Measurements from ENCODE around the gene PLPPR5.

Gene PLPPR5

DNA sequence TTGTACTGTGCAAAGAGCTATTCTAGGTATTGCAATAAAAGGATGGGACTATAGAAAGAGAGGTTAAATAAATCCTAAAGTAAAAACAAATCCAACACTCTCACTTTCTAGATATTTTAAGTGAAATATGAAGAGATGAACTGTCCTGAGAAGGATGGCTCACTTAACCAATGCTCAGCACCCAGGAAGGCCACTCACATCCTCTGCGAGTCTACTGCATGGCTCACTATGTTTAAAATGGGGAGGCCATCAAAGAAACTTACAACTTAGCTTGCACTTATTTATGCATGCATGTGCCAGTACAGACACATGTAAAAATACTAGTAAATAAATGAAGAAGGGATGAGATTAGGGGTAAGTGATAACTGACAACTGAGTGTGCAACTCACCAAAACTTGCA lies 37.5 kb downstream of the PLPPR5 start:
- FAIRE-seq = no peak

DNA sequence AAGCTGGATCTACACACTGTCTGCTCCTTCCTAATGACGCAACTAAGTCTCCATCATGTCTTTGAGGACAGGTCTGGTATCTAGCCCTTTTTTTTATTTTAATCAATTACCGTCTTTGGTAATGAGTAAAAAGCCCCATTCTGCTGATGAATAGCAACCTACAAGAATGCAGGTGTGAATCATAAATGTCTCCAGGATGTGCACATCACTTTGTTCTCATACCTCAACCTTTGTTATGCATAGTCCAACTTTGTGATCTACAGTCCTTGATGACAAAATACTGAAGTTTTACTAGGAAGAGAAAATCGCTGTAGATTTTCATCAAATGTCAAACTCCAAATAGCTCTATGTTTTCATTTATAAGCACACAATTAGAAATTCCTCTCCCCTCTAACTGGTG lies 39.3 kb downstream of the PLPPR5 start:
- no peak for FAIRE-seq

DNA sequence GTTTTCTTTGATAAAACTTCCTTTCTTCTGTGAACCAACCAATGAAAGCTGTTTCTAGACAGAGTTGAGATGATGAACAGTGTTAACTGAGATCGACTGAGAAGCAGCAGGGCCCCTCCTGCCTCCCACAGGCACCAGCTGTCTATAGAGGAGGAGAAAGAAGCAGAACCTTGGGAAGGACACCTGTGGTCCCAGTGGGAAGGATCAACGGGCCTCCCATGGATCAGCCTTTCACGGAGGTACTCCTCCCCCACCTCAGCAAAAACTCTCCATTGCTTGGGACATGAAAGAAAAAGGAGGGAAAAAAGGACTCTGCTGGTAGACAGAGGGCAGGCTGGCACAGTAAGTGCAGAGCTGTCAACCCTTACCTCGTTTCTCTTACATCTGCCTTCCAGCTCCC lies 40.5 kb downstream of the PLPPR5 start:
- FAIRE-seq = no peak

DNA sequence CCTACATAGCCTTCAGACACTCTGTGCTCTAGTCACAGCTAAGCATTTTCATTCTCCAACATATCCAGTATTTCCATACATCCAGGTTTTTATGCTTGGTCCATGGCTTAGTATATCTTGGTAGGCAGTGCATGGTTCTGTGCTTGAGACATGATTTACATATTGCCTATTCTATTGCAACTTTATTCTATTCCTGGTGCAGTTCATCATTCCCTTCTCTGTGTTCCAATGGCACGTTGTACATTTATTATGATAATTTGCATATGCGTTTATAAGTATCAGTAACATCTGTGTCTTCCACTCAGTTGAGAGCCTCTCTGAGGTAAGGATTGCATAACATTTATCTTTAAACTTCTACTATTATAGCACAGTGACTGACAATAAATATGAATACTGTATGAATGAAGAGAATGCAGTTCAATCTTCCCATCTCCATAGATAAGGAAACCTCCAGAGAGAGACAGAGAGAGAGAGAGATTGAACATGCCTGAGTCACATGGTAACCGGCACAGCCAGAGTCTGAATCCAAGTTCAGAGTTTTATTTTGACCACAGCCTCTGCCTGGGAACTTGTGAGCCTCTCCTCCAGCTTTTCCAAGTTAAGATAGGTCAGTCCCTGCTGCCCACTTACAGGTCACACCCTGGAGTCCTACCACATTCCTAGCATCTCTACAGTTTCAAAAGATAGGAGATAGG lies 41.5 kb downstream of the PLPPR5 start:
- no peak for FAIRE-seq

DNA sequence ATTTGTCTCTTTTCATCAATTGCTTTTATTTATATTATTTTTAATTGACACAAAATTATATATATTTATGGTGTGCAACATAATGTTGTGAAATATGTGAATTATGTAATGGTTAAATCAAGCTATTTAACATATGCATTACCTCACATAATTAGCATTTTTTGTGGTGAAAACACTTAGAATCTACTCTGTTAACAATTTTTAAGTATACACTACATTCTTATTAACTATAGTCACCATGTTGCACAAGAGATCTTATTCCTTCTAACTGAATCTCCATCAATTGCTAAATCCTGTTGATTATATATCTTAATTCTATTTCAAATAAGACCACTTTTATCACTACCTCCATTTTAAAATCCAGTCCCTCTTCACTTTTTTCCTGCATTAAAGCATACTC lies 42.5 kb downstream of the PLPPR5 start:
- no peak for FAIRE-seq

DNA sequence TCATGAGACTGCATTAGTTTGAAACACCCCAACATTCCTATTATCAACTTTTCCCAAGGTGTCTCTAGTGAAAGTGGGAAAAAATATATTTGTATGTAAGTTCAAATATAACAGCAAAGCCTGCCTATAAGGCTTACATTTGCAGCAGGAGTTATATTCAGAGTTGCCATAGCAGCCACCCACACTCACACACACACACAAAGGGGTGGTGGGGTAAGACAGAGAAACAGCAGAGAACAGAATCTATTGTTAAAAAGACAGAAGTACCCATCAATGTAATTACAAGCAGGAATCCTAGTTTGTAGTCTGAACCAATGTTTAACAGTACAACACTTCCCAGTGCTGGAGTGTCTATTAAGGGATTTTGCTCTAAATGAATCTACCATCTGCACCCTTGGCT lies 55.0 kb downstream of the PLPPR5 start:
- no peak for FAIRE-seq

DNA sequence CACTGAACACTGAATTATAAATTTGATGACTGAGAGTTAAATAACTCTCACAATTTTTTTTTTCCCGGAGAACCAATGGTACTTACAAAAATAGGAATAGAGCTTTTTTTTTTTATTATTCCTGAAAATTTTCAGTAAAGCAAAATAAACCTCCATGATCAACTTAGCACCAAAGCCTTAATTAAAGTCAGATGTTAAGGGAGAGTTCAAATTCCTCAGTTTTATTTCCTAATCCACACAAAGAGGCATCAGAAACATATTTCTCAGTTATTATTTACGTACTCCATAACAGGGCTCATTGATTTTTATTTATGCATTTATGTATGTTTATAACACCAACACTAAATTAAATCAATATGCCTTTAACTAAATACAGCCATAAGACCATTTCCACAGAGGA lies 55.5 kb downstream of the PLPPR5 start:
- no peak for FAIRE-seq

DNA sequence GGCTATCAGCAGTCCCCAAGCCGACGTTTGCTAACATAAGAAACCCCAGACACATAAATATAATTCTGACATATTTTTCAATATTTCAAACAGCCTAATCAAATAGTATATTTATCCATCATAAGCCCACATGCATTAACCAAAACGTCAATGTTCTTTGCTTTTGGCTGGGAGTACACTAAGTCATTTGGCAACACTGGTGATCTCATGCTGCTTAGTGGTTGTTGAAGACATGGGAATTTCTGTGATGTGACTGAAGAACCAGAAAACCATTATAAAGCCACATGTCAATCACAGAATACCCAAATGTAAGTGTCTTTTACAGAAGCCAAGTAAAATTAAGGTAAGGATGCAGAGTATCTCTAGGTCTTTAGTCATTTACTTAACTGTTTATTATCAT lies 57.6 kb downstream of the PLPPR5 start:
- FAIRE-seq = no peak

DNA sequence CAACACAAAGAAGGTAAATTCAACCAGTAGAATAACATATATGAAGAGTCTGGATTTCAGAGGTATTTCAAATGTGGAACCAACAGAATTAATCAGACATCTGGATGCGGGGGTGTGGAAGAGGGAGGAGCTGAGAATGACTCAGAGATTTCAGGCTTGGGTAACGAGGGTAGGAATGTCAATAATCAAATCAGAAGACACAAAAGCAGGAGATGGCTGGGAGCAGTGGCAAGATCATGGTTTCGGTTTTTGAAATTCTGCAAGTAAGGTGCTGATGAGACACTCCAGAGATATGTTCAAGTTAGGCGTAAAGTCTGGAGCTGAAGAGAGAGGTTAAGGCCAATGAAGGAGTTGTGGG lies 64.0 kb downstream of the PLPPR5 start:
- FAIRE-seq = no peak

DNA sequence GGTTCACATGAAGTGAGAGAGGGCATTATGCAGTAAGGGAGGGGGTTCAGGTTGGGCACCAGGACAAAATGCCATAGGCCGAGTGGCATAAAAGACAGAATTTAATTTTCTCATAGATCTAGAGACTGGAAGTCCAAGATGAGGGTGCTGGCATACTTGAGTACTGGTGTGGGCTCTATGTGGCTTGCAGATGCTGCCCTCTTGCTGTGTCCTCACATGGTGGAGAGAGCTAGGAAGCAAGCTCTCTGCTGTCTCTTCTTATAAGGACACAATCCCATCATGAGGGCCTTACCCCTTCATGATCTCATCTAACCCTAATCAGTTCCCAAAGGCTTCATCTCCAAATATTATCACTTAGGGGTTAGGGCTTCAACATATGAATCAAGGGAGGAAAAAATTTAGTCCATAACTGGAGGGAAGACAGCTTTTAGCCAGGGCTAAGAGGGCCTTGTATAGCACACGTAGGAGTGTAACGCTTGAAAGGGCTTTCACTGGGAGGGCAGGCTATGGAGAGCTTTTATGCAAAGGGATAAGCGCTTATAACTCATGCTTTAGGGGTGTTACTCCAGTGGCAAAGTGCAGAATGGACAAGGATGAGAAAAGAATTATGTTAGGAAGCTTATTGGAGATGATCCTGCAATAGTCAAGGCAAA lies 64.5 kb downstream of the PLPPR5 start:
- no peak for FAIRE-seq

DNA sequence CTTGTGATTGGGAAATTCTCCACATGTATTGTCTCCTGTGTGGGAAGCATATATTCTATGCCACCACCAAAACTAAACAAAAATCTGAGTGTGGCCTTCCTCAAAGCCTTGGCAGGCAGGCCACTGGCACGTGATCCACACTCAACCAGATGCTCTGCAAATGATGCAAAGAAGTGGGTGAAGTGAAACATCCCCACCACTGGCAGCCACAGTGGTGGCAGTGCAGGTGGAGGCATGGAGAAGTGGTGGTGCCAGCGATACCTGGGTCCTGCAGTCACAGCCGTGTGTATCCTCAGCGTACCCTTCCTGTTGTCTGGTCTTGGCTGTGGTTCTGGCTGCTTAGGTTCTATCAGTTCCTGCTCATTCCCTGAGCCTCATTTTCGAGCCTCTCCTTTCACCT lies 65.2 kb downstream of the PLPPR5 start:
- FAIRE-seq = no peak

DNA sequence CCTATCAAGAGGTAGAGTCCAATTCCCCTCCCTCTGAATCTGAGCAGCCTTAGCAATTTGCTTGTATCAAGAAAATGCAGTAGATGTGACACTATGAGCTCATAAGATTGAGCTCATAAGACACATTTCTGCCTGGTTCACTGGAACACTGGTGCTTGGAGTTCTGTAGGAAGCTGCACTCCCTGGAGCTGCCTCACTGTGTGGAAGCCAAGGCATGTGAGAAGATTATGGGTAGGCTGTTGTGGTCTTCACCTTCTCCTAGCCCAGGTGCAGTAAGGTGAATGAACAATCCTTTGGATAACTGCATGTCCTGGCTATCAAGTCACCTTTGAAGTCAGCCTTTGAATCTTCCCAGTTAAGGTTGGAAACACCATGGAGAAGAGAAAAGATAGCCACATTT lies 67.3 kb downstream of the PLPPR5 start:
- no peak for FAIRE-seq

DNA sequence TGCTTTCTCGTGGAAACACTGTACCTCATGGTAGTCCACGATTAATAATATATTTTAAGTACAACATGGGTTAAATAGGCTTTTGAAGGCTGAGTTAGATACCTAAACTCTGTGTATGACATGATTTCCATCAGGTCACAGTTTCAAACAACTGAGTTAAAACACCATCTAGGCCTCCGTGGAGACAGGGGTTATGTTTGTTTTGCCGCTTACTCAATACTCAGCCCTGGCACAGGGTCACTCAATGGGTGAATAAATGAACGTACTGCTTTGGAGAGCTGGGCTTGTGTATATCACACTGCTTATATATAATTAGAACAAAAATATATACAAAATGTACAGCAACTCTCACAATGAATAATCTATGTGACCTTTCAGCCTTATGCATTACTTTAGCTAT lies 72.5 kb downstream of the PLPPR5 start:
- no peak for FAIRE-seq

DNA sequence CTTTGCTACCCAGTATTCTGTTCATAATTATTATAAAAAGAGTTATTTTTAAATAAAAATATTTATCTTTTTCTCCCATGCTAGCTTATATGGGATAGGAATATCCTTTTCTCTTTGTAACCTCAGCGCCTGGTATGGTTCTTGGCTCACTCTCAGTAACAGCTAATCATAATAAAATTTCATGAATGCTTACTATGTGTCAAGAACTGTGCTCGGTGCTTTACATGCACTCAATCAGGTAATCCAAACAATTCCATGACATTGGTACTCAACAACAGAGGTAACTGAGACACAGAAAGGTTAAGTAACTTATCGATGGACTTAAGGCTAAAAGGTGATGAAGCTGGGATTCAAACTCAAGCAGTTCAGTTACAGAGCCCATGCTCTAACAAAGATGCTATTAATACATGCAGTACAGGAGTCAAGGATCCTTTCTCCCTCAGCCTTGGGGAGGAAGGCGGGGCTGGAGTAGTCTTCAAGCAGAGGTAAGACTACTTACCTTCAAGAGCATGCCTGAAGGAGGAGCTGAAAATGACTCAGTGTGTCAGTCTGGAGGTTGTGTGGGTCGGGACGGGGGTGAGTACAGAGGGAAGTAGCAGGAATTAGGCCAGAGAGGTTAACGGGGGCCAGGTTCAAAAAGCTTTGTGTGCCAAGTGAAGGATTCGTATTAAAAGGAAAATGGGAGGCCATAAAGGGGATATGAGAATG lies 73.4 kb downstream of the PLPPR5 start:
- FAIRE-seq = no peak

DNA sequence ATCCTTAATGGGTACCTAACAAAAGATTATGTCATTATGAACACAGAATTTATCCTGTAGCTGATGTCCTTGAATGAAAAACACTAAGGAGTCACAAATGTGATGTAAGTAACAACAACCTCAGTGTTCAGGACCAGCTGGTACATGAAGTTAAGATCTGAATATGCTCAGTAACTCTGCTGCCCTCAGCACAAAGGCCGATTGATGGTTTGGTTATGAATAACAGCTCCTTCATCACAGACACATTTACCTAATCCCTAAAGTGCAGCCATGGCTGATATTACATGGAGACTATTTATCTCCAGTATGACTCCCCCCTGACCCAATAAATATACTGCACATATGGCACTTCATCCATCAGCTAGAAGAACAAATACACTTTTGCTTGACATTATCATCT lies 75.2 kb downstream of the PLPPR5 start:
- FAIRE-seq = no peak

DNA sequence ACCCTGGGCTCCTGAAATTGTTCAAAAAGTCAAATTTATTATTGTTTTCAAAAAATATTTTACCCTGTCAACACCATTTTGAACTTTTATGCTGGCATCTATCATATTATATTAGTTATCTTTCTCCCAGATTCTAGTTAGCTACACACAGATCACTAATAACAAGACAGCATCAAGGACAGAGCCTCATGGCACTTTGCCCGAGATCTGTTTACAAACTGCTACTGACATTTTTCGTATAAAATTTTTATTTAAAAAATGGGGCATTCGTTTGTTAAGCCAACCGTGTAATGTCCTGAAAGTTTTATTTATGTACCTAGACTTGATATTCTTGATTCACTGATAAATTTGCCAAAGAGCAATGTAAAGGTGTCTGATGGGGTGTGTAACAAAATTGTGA lies 78.1 kb downstream of the PLPPR5 start:
- no peak for FAIRE-seq

DNA sequence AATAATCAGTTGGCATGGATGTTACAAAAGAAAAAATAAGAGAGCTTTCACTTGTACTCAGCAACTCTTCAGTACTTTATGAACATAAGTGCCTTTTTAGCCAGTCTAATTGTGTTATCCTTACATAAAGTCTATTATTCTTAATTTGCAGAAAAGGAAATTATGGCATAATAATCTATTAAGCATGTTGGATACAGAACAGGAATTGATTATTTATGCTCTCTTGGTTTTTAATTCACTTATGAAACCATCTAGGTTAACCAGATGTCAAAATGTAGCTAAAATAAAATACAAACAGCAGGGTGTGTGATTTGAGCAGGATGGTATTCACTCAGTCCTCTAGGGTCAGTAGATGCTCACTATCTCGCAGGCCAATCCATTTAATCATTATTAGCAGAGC lies 79.7 kb downstream of the PLPPR5 start:
- no peak for FAIRE-seq

DNA sequence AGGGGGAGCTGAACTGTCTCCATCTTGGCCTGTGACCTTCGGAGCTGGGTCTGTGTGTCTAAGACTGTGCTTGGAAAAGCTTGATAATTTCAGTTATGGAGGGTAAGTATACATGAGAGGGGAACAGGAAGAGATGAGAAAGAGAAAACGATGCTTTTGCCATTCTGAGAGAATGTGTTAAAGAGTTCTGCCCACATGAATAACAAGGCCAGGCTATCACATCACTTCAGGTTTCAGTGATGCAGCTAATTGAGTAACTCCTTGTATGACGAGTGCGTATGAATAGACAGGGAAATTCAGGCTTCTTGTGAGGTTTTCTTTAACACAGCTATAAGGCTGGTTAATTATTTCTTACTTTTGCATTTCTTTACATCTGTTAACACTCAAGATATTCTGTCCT lies 81.0 kb downstream of the PLPPR5 start:
- no peak for FAIRE-seq

DNA sequence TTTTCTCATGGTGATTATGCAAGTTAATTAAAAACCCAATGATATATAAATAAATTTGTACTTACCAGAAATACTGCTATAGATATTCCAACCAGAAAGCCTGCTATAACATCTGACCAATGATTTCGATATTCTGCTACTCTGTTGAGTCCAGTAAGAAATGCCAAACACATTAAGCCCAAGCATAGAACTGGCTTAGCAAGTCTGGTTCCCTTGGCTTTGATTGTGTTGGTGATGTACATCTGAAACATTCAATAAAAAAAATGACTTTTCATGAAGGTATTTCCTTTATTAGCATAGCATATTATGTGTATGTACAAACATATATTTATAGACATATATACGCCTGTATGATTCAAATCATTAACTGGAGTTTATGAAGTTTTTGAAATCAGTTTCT lies 82.8 kb downstream of the PLPPR5 start:
- FAIRE-seq = no peak

DNA sequence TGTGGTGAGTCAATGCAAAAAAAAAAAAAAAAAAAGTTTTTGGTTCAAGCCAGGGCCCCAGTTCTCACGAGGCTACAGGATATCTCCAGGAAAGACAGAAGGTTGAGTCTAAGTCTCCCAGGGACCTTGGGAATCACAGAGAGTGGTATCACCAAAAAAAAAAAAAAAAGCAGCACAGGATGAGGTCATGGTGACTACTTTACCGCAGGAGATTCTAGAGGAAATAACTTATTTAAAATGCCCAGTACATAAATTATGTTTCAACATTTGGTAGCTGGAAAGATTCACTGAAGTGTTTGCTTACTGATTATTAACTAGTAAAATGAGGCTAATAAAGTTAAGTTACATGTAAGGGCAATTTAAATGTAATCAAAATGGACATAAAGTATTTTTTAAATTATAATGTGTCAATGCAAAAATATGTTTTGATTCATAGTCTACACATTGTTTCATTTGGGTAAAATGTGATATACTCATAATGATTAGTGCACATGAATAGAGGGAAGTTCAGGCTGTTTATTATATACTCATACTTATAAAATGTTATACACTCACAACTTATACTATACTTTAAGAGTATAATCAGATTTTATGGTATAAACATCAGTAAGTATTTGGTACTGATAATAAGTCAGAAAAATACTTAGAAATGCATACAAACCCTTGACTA lies 84.1 kb downstream of the PLPPR5 start:
- FAIRE-seq = no peak

DNA sequence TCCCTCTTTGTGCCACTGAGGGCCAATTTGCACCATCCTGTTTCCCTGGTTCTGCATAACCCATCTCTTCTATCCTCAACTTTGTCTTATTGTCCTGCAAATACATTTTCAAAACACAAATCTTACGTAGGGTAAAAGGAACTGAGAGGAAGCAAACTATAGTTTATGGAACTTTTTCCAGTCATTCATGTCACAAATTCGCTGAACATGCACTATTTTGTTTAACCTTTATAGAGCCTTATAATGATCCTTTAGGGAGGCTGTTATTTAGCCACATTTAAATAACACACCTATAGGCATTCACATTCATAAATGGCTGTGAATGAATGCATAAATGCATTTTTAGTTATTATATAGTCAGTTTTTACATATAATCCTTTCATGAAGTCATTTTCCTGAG lies 85.0 kb downstream of the PLPPR5 start:
- no peak for FAIRE-seq

DNA sequence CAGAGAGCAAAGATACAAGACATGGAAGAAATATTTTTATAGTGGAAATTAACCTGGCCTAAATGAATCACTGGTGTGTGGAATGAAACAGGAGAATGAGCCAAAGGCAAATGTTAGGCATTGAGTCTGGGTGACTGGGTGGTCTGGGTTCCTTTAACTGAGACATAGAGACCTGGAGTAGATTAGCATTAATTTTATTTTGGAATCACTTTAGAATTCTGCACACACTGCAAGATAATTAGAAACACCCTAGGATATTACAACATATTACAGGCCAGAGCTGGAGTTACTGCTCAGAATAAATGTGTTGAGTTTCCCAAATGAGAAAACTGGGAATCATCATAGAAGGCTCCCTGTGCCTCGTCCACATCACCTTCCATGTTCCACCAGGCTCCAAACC lies 85.5 kb downstream of the PLPPR5 start:
- FAIRE-seq = no peak

DNA sequence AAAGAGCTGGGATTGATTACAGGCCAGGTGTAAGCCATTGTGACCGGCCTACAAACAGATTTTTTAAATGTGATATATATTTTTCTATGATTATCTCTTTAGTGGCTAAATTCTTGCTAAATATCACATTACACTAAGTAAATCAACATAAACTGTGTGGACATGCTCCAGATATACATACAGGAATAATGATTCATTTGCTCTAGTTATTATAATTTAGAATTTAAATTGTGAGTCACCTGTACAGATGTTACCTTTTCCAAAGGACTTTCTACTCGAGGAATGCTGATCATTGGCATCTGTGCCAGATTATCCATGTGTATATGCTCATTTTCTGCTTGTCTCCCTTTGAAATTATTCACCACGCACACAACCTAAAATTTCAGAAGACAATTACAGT lies 90.1 kb downstream of the PLPPR5 start:
- FAIRE-seq = no peak

DNA sequence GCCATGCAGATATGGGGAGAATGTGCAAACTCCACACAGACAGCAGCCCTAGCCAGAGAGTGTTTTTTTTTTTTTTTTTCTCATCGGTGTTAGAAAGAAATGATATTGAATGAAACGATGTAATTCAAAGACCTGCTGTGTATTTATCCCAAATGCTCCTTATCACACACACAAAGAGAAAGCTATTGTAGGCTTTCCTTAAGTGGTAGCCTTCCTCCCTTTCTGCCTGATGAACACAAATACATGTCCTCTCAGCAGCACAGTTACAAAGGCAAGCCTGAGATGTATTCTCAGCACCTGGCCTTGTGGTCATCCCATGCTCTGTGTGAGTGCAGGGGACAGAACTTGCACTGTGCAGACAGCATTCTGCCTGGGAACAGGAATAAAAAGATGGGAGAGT lies 93.8 kb downstream of the PLPPR5 start:
- FAIRE-seq = no peak
